Neural cell (in vitro differentiated cells): ENCODE measurements around the gene BTRC. TPM values are rescaled to one million over a fixed set of nuclear protein-coding genes. Genes with fewer than 3 reads are reported as not detected.

Source experiments
- H2AFZ ChIP-seq: fragments of 200-600, 300-800 bp; sonication (generic), shearing (Covaris generic); 2 replicates; pipeline ENCODE4 v1.6.0; 2014; ENCODE audit warnings: low read depth, mild to moderate bottlenecking, antibody characterized with exemption, low read length, moderate library complexity
- H3F3A ChIP-seq: fragments of 200-600 bp; shearing (Covaris generic); 2 replicates; pipeline ENCODE4 v1.6.1; 2016; ENCODE audit warnings: mild to moderate bottlenecking, moderate library complexity, mixed read lengths, antibody characterized with exemption, low read length; ENCODE audit not compliant: insufficient read depth, poor library complexity, severe bottlenecking
- H3K27ac ChIP-seq: fragments of 200-600, 300-800 bp; sonication (generic), shearing (Covaris generic); 2 replicates; pipeline ENCODE4 v1.5.1; 2014; ENCODE audit warnings: mild to moderate bottlenecking, low read length, moderate library complexity
- H3K27me3 ChIP-seq: fragments of 300-800, 200-600 bp; sonication (generic), shearing (Covaris generic); 2 replicates; pipeline ENCODE4 v1.6.0; 2014; ENCODE audit warnings: mild to moderate bottlenecking, low read depth, low read length, moderate library complexity; ENCODE audit not compliant: insufficient read depth
- H3K36me3 ChIP-seq: fragments of 300-800, 200-600 bp; sonication (generic), shearing (Covaris generic); 2 replicates; pipeline ENCODE4 v1.5.1; 2014; ENCODE audit warnings: mild to moderate bottlenecking, antibody characterized with exemption, low read length, moderate library complexity; ENCODE audit not compliant: insufficient read depth
- H3K4me2 ChIP-seq: fragments of 300-800, 200-600 bp; sonication (generic), shearing (Covaris generic); 2 replicates; pipeline ENCODE4 v1.6.0; 2014; ENCODE audit warnings: mild to moderate bottlenecking, low read length
- H3K4me3 ChIP-seq: fragments of 300-800, 200-600 bp; sonication (generic), shearing (Covaris generic); 2 replicates; pipeline ENCODE4 v1.5.1; 2014; ENCODE audit warnings: mild to moderate bottlenecking, low read length, moderate library complexity
- H3K79me2 ChIP-seq: fragments of 200-600 bp; shearing (Covaris generic); replicated peaks from 2 replicates; pipeline ENCODE4 v1.6.0; 2014; ENCODE audit warnings: mild to moderate bottlenecking, low read length, moderate library complexity; ENCODE audit not compliant: insufficient read depth
- H3K9ac ChIP-seq: fragments of 300-800, 200-600 bp; sonication (generic), shearing (Covaris generic); 2 replicates; pipeline ENCODE4 v1.6.1; 2016; ENCODE audit warnings: mild to moderate bottlenecking, low read length, mixed read lengths
- H3K9me2 ChIP-seq: fragments of 200-600 bp; shearing (Covaris generic); 2 replicates; pipeline ENCODE4 v1.6.1; 2016; ENCODE audit warnings: mild to moderate bottlenecking, low read length, mixed read lengths; ENCODE audit not compliant: insufficient read depth
- H3K9me3 ChIP-seq: fragments of 200-600, 300-800 bp; sonication (generic), shearing (Covaris generic); 2 replicates; pipeline ENCODE4 v1.6.1; 2016; ENCODE audit warnings: mild to moderate bottlenecking, mixed run types, low read length, moderate library complexity, mixed read lengths
- H4K20me1 ChIP-seq: fragments of 200-600 bp; shearing (Covaris generic); 2 replicates; pipeline ENCODE4 v1.6.1; 2016; ENCODE audit warnings: mild to moderate bottlenecking, mixed run types; ENCODE audit not compliant: insufficient read depth
- EP300 ChIP-seq: fragments of 450-650 bp; conservative IDR thresholded peaks from 2 replicates; pipeline ENCODE4 v1.6.1; 2014; ENCODE audit warnings: antibody characterized with exemption, mild to moderate bottlenecking, moderate library complexity; ENCODE audit not compliant: poor library complexity, severe bottlenecking
- EZH2 ChIP-seq: fragments of 200-600, 300-800 bp; shearing (Covaris generic), sonication (generic); IDR thresholded peaks from 2 replicates; pipeline ENCODE4 v1.6.1; 2014; ENCODE audit warnings: antibody characterized with exemption, low read length, borderline replicate concordance, mild to moderate bottlenecking; ENCODE audit not compliant: insufficient read depth, poor library complexity, severe bottlenecking
- MXI1 ChIP-seq: fragments of 450-650 bp; conservative IDR thresholded peaks from 2 replicates; pipeline ENCODE4 v1.6.1; 2014; ENCODE audit warnings: antibody characterized with exemption, mild to moderate bottlenecking; ENCODE audit not compliant: poor library complexity, severe bottlenecking
- POLR2AphosphoS5 ChIP-seq: IDR thresholded peaks from 2 replicates; pipeline ENCODE4 v1.6.1; 2012
- RAD21 ChIP-seq: fragments of 450-650 bp; conservative IDR thresholded peaks from 2 replicates; pipeline ENCODE4 v1.6.1; 2014; ENCODE audit warnings: antibody characterized with exemption, mild to moderate bottlenecking, moderate library complexity
- SMC3 ChIP-seq: fragments of 450-650 bp; conservative IDR thresholded peaks from 2 replicates; pipeline ENCODE4 v1.6.1; 2014; ENCODE audit warnings: antibody characterized with exemption, mild to moderate bottlenecking, moderate library complexity; ENCODE audit not compliant: poor library complexity
- TAF1 ChIP-seq: IDR thresholded peaks from 2 replicates; pipeline ENCODE4 v1.6.1; 2012; ENCODE audit warnings: low read depth
- polyA plus RNA-seq: library from polyadenylated mRNA; depleted of rRNA; stranded (reverse); fragments of >200 nt; gene quantifications from 2 replicates; pipeline ENCODE4 v1.2.3, GENCODE V29; 2014
- TF ChIP-seq, protein P1 (sequence below): IDR thresholded peaks from 2 replicates; pipeline ENCODE4 v1.6.1; 2012; ENCODE audit warnings: borderline replicate concordance
- TF ChIP-seq, protein P2 (sequence below): fragments of 450-650 bp; IDR thresholded peaks from 2 replicates; pipeline ENCODE4 v1.5.1; 2014; ENCODE audit warnings: antibody characterized with exemption, mild to moderate bottlenecking, moderate library complexity; ENCODE audit not compliant: poor library complexity, severe bottlenecking

BTRC gene
- polyA plus RNA-seq, 1 donor from 2014 or later: 32.6 TPM

DNA sequence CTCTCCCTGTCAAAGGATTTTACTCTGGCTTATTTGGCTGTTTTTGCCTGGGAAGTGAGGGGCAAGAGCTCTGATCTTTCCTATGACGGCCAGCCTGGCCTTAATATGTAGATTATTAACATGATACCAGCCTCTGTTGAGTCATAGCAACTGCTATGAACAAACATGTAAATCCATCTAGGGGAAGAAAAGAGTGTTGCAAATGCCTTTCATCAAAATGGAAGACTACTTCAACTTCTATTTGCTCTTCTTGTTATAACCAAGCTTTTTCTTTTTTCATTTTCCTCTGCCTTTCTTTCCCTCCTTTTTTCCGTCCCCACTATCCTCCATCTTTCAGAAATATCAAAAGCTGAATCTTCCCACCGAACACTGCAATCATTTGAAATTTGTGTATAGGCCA, 46.6 kb downstream of the BTRC start:
- no peak overlapping the region for H3K9ac ChIP-seq
- no peaks in the 10 kb centered on the region for H3K9me2 ChIP-seq
- TF ChIP-seq MXI1: no peak
- TF ChIP-seq, protein P1, sequence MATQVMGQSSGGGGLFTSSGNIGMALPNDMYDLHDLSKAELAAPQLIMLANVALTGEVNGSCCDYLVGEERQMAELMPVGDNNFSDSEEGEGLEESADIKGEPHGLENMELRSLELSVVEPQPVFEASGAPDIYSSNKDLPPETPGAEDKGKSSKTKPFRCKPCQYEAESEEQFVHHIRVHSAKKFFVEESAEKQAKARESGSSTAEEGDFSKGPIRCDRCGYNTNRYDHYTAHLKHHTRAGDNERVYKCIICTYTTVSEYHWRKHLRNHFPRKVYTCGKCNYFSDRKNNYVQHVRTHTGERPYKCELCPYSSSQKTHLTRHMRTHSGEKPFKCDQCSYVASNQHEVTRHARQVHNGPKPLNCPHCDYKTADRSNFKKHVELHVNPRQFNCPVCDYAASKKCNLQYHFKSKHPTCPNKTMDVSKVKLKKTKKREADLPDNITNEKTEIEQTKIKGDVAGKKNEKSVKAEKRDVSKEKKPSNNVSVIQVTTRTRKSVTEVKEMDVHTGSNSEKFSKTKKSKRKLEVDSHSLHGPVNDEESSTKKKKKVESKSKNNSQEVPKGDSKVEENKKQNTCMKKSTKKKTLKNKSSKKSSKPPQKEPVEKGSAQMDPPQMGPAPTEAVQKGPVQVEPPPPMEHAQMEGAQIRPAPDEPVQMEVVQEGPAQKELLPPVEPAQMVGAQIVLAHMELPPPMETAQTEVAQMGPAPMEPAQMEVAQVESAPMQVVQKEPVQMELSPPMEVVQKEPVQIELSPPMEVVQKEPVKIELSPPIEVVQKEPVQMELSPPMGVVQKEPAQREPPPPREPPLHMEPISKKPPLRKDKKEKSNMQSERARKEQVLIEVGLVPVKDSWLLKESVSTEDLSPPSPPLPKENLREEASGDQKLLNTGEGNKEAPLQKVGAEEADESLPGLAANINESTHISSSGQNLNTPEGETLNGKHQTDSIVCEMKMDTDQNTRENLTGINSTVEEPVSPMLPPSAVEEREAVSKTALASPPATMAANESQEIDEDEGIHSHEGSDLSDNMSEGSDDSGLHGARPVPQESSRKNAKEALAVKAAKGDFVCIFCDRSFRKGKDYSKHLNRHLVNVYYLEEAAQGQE: no peak
- no peak for TF ChIP-seq EZH2
- TF ChIP-seq POLR2AphosphoS5: no peak
- no peak for TF ChIP-seq SMC3
- TF ChIP-seq RAD21: no peak
- TF ChIP-seq TAF1: no peak
- TF ChIP-seq, protein P2, sequence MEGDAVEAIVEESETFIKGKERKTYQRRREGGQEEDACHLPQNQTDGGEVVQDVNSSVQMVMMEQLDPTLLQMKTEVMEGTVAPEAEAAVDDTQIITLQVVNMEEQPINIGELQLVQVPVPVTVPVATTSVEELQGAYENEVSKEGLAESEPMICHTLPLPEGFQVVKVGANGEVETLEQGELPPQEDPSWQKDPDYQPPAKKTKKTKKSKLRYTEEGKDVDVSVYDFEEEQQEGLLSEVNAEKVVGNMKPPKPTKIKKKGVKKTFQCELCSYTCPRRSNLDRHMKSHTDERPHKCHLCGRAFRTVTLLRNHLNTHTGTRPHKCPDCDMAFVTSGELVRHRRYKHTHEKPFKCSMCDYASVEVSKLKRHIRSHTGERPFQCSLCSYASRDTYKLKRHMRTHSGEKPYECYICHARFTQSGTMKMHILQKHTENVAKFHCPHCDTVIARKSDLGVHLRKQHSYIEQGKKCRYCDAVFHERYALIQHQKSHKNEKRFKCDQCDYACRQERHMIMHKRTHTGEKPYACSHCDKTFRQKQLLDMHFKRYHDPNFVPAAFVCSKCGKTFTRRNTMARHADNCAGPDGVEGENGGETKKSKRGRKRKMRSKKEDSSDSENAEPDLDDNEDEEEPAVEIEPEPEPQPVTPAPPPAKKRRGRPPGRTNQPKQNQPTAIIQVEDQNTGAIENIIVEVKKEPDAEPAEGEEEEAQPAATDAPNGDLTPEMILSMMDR: no peak
- no peak for TF ChIP-seq EP300
- no peak overlapping the region for H3K27ac ChIP-seq
- H4K20me1 ChIP-seq: no peaks in the 10 kb centered on the region
- no peak overlapping the region for H3K4me3 ChIP-seq
- no peak overlapping the region for H2AFZ ChIP-seq
- H3K9me3 ChIP-seq: no peaks in the 10 kb centered on the region
- no peaks in the 10 kb centered on the region for H3K36me3 ChIP-seq
- peaks cover 26% of the 10 kb centered on the region for H3K79me2 ChIP-seq
- no peak overlapping the region for H3K4me2 ChIP-seq
- peaks cover 4% of the 10 kb centered on the region for H3F3A ChIP-seq
- H3K27me3 ChIP-seq: no peaks in the 10 kb centered on the region

DNA sequence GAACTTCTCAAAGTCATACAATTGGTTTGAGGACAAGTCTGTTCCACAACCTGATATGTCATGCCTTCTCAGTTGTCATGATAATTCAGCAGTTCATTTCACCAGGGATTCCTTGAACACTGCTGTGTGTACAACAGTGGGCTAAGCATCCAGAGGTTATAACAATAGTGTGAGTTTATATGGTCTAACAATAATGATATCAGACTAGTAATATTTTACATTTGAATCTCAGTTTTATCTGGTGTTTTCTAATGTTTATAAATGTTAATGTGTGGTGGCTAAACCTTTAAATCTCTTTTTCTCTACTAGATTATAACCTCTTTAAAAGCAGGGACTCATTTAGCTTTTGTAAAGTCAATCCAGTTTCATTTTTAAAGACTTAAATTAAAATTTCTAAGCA, 48.7 kb downstream of the BTRC start:
- H4K20me1 ChIP-seq: no peaks in the 10 kb centered on the region
- no peak overlapping the region for H3K4me3 ChIP-seq
- H3K27ac ChIP-seq: no peak overlapping the region
- H3K79me2 ChIP-seq: peaks cover 21% of the 10 kb centered on the region
- H3K9me3 ChIP-seq: no peaks in the 10 kb centered on the region
- H3K27me3 ChIP-seq: no peaks in the 10 kb centered on the region
- TF ChIP-seq, protein P1: no peak
- TF ChIP-seq EZH2 (no peak), MXI1 (no peak), RAD21 (no peak), TAF1 (no peak), EP300 (no peak), POLR2AphosphoS5 (no peak), SMC3 (no peak)
- TF ChIP-seq, protein P2: no peak
- H3F3A ChIP-seq: no peaks in the 10 kb centered on the region
- H3K4me2 ChIP-seq: no peak overlapping the region
- no peak overlapping the region for H3K9ac ChIP-seq
- H3K36me3 ChIP-seq: no peaks in the 10 kb centered on the region
- no peaks in the 10 kb centered on the region for H3K9me2 ChIP-seq
- H2AFZ ChIP-seq: no peak overlapping the region
